Stimulated activated CD4-positive, alpha-beta T cell treated with anti-CD3 and anti-CD28 coated beads, Interleukin-2, amount 100 ng/mL, for 4 hours (primary cell): Measurements from ENCODE around the gene PPM1N.

Source experiments
- DNase-seq: peaks from one replicate; pipeline ENCODE4 v3.0.0-alpha.2; 2020; ENCODE audit warnings: low read depth

The PPM1N gene

GRCh38 chr19:45492137-45492626, 6.1 kb upstream of the PPM1N start:
- DNase-seq = no peak

DNA sequence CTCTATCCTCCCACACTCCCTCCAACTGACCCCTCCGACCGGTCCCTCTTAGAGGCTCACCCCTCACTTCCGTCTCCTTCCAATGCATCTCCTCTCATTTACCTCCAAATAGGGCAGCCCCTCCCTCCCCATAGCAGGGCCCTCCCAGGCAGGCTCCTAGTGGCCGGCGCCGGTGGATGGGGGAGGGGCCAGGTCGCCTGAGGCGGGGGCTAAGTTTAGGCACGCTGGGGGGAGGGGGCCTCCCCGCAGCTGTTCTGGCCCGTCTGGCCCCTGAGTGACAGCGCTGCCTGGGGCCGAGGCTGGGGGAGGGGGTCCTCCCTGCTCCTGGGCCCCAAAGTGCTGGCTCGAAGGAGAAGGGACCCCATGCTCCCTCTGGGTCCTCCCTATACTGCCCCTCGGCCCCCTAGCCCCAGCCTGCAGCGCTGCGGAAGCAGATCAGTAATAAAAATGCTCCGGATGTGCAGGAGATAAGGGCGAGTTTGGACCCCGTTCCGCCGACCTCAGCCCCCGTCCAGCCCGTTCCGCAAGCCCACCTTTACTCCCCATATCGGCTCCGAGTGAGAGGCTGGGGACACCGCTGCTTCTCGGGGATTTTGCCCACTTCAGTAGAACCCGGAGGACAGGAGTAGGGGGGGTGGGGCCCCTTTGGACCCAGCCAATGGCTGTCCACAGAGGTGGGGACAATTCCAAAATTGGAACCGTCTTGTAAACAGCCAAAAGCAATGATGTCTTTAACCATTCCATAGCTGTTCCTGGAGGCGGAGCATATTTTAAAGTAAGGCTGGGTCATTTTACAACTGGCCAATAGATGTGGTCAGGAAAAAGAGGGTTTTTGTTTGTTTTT, 5.4 kb upstream of the PPM1N start:
- no peak for DNase-seq

- no peak for DNase-seq
These were observed 3.9 kb upstream of the PPM1N start for GRCh38 chr19:45494261-45494916.

DNA sequence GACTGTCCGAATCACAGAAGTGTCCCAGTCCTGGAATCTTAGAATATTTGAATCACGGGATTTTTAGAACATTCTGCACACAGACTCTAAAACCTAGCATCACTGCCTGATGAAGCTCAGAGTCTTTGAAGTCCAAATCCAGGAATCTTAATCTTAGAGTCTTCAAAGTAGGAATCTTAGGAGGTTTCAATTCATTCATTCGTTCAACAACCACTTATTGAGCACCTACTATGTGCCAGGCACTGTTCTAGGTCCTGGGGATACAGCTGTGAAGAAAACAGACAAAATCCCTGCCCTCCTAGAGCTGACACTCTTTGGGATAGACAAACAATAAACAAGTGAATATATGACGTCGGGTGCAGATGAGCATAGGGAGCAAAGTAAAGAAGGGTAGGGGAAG, 3.1 kb upstream of the PPM1N start:
- DNase-seq = no peak

- no peak for DNase-seq
These were observed 1.8 kb upstream of the PPM1N start for GRCh38 chr19:45496349-45496953.

DNA sequence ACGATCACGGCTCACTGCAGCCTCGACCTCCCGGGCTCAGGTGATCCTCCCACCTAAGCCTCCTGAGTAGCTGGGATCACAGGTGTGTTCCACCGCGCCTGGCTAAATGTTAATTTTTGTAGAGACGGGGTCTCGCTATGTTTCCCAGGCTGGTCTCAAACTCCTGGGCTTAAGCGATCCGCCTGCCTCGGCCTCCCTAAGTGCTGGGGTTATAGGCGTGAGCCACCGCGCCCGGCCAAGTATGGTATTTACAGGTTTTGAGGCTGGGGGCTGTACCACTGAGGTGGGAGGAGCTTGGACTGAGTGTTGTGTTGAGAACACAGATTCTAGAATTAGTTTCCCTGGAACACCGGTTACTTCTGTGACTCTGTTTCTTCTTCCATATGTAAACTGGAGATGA, 452 bp upstream of the PPM1N start:
- DNase-seq = no peak

DNA sequence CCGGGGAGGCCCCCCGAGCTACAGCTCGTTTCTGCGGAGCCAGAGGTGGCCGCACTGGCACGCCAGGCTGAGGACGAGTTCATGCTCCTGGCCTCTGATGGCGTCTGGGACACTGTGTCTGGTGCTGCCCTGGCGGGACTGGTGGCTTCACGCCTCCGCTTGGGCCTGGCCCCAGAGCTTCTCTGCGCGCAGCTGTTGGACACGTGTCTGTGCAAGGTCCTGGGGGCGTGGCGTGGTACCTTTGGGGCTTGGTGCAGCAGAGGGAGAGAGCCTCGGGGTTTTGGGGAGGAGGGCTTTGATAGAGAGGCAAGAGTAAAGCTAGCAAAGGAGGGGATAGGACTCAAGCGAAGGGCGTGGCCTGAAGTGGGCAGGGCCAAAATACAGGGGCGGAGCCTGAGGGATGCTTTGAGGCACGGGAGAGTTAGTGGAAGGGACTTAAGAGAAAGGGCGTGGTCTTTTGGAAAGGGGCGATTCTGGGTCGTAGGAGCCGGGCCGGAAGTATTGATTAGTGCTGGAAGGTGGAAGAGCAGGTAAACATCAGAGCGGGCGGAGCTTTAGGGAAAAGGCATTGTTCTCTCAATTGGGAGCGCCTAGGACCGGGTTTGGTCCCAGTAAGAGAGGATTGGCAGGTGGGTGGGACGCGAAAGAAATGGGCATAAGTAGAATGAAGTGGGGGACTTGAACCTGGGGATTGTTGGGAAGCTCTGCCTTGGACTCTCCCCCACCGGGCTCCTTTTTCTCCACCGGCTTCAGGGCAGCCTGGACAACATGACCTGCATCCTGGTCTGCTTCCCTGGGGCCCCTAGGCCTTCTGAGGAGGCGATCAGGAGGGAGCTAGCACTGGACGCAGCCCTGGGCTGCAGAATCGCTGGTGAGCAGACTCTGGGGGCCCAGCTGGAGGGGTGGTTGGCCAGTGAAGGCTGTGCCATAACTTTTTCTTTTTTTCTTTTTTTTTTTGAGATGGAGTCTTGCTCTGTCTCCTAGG, 1.2 kb downstream of the PPM1N start:
- DNase-seq = peak; percentile 65

DNA sequence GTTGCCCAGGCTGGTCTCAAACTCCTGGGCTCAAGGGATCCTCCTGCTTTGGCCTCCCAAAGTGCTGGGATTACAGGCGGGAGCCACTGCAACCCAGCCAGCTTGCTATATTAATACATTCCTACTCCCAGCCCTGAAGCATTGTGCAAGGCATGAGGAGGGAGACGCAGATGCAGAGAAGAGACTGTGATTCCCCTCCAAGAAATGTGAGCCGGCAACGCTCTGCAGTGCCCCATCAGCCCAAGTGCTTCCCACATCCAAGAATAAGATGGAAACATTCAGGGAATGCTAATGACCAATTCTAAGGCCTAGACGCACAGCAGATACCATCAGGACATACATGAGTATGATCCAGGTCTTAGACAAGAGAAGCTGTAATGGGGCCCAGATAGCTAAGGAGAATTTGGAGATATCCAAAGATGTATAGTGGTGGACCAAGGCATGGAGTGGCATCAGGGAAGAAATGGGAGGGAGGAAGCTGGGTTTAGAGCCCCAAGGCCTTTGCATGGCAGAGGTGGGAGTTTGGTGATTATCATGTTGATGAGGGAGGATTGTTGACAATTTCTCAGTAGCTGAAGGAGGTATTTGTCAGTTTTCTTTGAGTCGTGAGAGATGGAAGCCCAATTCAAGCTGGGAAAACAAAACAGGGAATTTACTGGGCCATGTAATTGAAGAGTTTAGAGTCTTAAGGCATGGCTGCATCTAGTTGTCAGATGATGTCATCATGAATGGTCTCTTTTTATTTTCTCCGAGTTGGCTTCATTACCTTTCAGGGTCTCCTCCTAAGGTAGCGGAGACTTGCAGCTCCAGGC, 2.9 kb downstream of the PPM1N start:
- DNase-seq = no peak

GRCh38 chr19:45501730-45502014, 3.4 kb downstream of the PPM1N start:
- DNase-seq = no peak

DNA sequence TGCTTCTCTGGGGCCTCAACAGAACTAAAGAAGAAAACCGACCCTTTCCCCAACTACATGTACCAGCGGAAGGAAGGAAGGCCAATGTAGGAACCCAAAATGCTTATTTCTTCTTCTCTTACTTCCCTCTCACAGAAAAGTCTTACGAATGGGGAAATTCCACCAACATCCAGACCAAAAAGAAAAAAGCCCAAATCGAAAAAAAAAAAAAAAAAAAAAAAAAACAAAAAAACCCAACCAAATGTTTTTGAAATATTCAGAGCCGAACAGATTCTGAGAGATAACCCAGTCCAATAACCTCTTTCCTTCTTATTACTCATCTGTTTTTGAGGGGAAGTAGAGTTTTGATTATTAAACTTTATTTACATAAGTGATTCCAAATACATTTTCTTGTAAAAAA, 3.9 kb downstream of the PPM1N start:
- DNase-seq = no peak

DNA sequence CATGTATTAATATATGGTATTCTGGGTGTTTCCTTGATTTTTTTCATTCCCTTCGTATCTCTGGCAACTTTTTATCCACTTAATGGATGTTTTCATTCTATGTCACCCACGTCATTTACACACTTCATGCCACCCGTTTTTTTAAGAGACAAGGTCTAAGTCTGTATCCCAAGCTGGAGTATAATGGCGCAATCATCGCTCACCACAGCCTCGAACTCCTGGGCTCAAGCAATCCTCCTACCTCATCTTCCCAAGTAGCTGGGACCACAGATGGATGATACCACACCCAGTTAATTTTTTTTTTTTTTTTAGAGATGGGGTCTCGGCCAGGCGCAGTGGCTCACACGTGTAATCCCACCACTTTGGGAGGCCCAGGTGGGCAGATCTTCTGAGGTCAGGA, 5.7 kb downstream of the PPM1N start:
- no peak for DNase-seq

- no peak for DNase-seq
These were observed 7.1 kb downstream of the PPM1N start for GRCh38 chr19:45505151-45505995.

- no peak for DNase-seq
These were observed 7.7 kb downstream of the PPM1N start for GRCh38 chr19:45505996-45506245.

DNA sequence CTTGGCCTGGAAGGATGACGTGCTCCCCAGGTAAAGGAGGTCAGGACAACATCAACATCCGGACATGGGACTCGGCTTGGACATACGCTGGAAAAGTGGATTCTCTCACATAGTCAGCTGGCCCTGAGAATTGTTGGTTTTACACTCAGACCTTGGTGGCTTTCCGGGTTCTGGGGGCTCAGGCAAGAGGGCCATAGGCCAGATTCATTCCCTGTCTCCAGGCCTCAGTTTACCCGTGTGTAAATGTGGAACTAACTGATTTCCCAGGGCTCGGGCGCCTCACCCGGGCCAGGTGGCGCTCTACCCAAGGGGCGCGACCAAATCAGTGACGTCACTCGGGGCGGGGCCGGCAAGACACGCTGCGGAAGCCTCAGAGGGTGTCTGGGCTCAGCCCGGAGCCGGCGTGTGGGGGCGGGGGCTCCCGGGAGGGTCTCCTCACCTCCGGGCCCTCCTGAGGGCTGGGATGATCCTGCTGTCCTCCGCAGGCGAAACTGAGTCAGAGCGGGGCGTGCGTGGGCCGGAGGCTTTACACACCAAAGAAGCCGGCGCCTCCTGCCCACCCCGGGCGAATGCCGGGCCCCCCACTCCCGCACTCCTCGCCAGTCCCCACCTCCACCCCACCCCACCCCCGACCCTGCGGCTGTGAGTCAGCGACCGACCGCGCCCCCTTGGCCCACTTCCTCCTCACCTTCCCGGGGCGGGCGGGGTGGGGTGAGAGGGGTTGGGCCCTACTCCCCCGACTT, 8.2 kb downstream of the PPM1N start:
- peak; percentile 100 for DNase-seq

- DNase-seq = peak; percentile 88
These were observed 9.0 kb downstream of the PPM1N start, which contains the start of gene VASP for GRCh38 chr19:45506989-45507871. VASP (plus strand) TSS chr19:45507479; CDS start chr19:45507772, 293 bp downstream.

DNA sequence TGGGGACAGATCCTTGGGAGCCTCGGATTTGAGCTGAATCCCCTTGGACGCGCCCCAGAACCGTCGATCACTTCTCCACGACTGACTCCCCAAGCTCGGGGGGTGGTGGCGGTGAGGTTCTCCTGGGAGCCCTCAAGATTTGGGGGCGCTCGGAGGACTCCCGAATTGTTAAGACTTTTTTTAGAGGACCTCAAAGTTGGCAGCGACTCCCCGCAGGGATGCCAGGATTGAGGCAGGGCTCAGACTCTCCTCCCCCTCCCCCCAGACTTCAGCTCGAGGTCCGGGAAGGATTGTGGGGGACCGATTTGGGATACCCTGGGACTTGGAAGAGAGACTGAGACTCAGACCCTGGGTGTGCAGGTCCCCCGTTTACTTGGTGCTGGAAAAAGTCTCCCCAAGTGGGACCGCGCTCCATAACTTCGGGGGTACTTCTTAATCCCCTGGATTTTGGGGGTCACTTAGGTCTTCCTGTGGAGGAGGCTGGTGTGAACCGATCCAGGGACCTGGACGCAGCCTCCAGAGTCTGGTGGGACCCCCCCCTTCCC, 9.7 kb downstream of the PPM1N start:
- no peak for DNase-seq

GRCh38 chr19:45508417-45508860, 10.2 kb downstream of the PPM1N start:
- peak; percentile 47 for DNase-seq
